Erythroblast (primary cell): ENCODE measurements around the gene DNAH2.

Experiments
- DNase-seq, 2 experiments: peaks; one replicate each; lab custom pipeline; 2025; lab: John Stamatoyannopoulos, UW
- GATA1 ChIP-seq: IDR thresholded peaks from 2 replicates; pipeline ENCODE4 v1.6.1; 2011; ENCODE audit warnings: low read depth, mild to moderate bottlenecking, control low read depth, low read length, moderate library complexity
- POLR2A ChIP-seq: IDR thresholded peaks from 2 replicates; pipeline ENCODE4 v1.6.1; 2011; ENCODE audit warnings: mild to moderate bottlenecking, low read length

DNAH2 gene

GRCh38 chr17:7707446-7707845, 10.1 kb upstream of the DNAH2 start:
- TF ChIP-seq GATA1 (no peak), POLR2A (no peak)
- no peak for DNase-seq

- DNase-seq: no peak
- TF ChIP-seq POLR2A (no peak), GATA1 (no peak)
These were observed 9.4 kb upstream of the DNAH2 start for GRCh38 chr17:7707858-7708750.

- DNase-seq: no peak
- TF ChIP-seq GATA1: no peak
- no peak for TF ChIP-seq POLR2A
These were observed 8.5 kb upstream of the DNAH2 start for GRCh38 chr17:7709031-7709430.

- TF ChIP-seq POLR2A (no peak), GATA1 (no peak)
- DNase-seq: no peak
These were observed 7.2 kb upstream of the DNAH2 start for GRCh38 chr17:7710301-7710700.

- no peak for TF ChIP-seq POLR2A
- no peak for TF ChIP-seq GATA1
These were observed 6.3 kb upstream of the DNAH2 start for GRCh38 chr17:7711051-7711755.

GRCh38 chr17:7712111-7712771, 5.3 kb upstream of the DNAH2 start:
- DNase-seq: no peak
- TF ChIP-seq GATA1 (no peak), POLR2A (no peak)

More at GRCh38 chr17:7711051-7711755, 6.3 kb upstream of the DNAH2 start:
- DNase-seq: no peak

- TF ChIP-seq GATA1 (no peak), POLR2A (no peak)
- DNase-seq: no peak
These were observed 3.8 kb upstream of the DNAH2 start for GRCh38 chr17:7713782-7714181.

GRCh38 chr17:7714721-7715594, 2.6 kb upstream of the DNAH2 start:
- no peak for TF ChIP-seq GATA1
- no peak for TF ChIP-seq POLR2A
- no peak for DNase-seq

GRCh38 chr17:7715936-7716886, 1.3 kb upstream of the DNAH2 start:
- no peak for DNase-seq
- no peak for TF ChIP-seq POLR2A
- TF ChIP-seq GATA1: no peak

- no peak for TF ChIP-seq GATA1
- no peak for TF ChIP-seq POLR2A
- DNase-seq: no peak
These were observed 309 bp downstream of the DNAH2 start for GRCh38 chr17:7717756-7718350.

- DNase-seq: no peak
- no peak for TF ChIP-seq GATA1
- no peak for TF ChIP-seq POLR2A
These were observed 2.1 kb downstream of the DNAH2 start for GRCh38 chr17:7719661-7720060.

- DNase-seq: no peak
- TF ChIP-seq GATA1 (no peak), POLR2A (no peak)
These were observed 2.6 kb downstream of the DNAH2 start for GRCh38 chr17:7720125-7720524.
